IMR-90 (cell line): ENCODE results near the gene MSANTD7.

ENCODE experiments used
- BHLHE40 ChIP-seq: fragments of 150-350 bp; IDR thresholded peaks from 2 replicates; pipeline ENCODE4 v1.6.1; 2016; ENCODE audit warnings: mild to moderate bottlenecking, low read depth, low read length
- CEBPB ChIP-seq: IDR thresholded peaks from 2 replicates; pipeline ENCODE4 v1.6.1; 2012; ENCODE audit warnings: low read depth, low read length, improper control_type of control experiment
- CTCF ChIP-seq: conservative IDR thresholded peaks from 2 replicates; pipeline ENCODE4 v1.5.1; 2012; ENCODE audit warnings: mild to moderate bottlenecking, low read depth, low read length, improper control_type of control experiment
- FOS ChIP-seq: fragments of 150-350 bp; IDR thresholded peaks from 2 replicates; pipeline ENCODE4 v1.6.1; 2016; ENCODE audit warnings: low read depth, low read length
- MAFK ChIP-seq: IDR thresholded peaks from 2 replicates; pipeline ENCODE4 v1.6.1; 2012; ENCODE audit warnings: low read depth, low read length, improper control_type of control experiment
- MAZ ChIP-seq: IDR thresholded peaks from 2 replicates; pipeline ENCODE4 v1.6.1; 2012; ENCODE audit warnings: low read depth, mild to moderate bottlenecking, low read length, improper control_type of control experiment, moderate library complexity, borderline replicate concordance
- MXI1 ChIP-seq: IDR thresholded peaks from 2 replicates; pipeline ENCODE4 v1.6.1; 2012; ENCODE audit warnings: low read depth, mild to moderate bottlenecking, low read length, moderate library complexity, borderline replicate concordance
- NFE2L2 ChIP-seq: fragments of 150-350 bp; IDR thresholded peaks from 2 replicates; pipeline ENCODE4 v1.6.1; 2016; ENCODE audit warnings: low read depth, mild to moderate bottlenecking, low read length
- POLR2A ChIP-seq: IDR thresholded peaks from 2 replicates; pipeline ENCODE4 v1.6.1; 2012; ENCODE audit warnings: mild to moderate bottlenecking, low read depth, low read length
- RAD21 ChIP-seq: IDR thresholded peaks from 2 replicates; pipeline ENCODE4 v1.6.1; 2012; ENCODE audit warnings: low read length, improper control_type of control experiment
- RFX5 ChIP-seq: IDR thresholded peaks from 2 replicates; pipeline ENCODE4 v1.8.0; 2012; ENCODE audit warnings: low read depth, mild to moderate bottlenecking, low read length, moderate library complexity
- SMC3 ChIP-seq: fragments of 150-350 bp; IDR thresholded peaks from 2 replicates; pipeline ENCODE4 v1.6.1; 2016; ENCODE audit warnings: low read depth, mild to moderate bottlenecking, antibody characterized with exemption, low read length, moderate library complexity
- USF2 ChIP-seq: fragments of 150-350 bp; IDR thresholded peaks from 2 replicates; pipeline ENCODE4 v1.6.1; 2017; ENCODE audit warnings: mild to moderate bottlenecking, antibody characterized with exemption, low read length, low read depth

- TF ChIP-seq CTCF = no peak
- no peak for TF ChIP-seq POLR2A
- no peak for TF ChIP-seq MXI1
- no peak for TF ChIP-seq RAD21
- TF ChIP-seq BHLHE40 = no peak
- TF ChIP-seq MAZ = no peak
- no peak for TF ChIP-seq USF2
- TF ChIP-seq RFX5 = no peak
- no peak for TF ChIP-seq FOS
- TF ChIP-seq CEBPB = no peak
- peak; percentile 42; the same call in 1 of the 2 replicates for TF ChIP-seq MAFK
- no peak for TF ChIP-seq NFE2L2
- no peak for TF ChIP-seq SMC3
These were observed 2.1 kb downstream of the MSANTD7 start for GRCh38 chr10:14840178-14840577.
